ENCODE results near the gene PPP1R12C. TPM values are rescaled to one million over a fixed set of nuclear protein-coding genes. Genes with fewer than 3 reads are reported as not detected.
"Not testable (repeated sequence)": the region's sequence is repeated elsewhere in the genome, so short reads cannot be mapped to it uniquely, and the experiment has no call there.

Gene PPP1R12C
- polyA plus RNA-seq, 2 donors: 77.7 to 100 TPM

DNA sequence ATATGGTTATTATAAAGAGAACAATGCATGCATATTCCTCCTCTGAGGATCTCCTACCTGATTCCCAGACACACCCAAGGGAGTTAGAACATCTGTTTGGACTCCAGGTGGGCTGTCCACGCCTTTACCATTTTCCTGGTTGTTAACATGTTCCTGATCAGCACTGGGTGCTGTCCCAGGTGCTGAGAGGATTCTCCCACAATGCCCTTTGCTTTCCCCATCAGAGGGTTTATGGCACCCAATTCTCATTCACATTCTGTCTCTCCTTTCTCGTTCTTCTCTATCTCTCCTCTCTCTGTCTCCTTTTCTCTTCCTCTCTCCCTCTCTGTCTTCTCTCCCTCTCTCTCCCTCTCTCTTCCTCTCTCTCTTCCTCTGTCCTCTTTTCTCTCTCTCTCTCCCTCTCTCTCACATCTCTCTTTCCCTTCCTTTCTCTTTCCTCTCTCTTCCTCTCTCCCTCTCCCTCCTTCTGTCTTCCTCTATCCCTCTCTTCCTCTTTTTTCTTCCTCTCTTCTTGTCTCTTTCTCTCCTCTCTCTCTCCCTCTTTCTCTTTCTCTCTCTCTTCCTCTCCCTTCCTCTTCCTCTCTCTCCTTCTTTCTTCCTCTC lies 51.2 kb downstream of the PPP1R12C start:
- Histone ChIP-seq H3K36me3 (ENCODE audit: control insufficient read depth in 2 of 2, insufficient read depth in 2 of 2, low read length in 1 of 2) (no peaks in the 10 kb centered on the region), H3K4me1 (ENCODE audit: control insufficient read depth in 2 of 2, insufficient read depth in 2 of 2, low read length in 1 of 2) (peaks cover 0 to 4% of the 10 kb centered on the region in 2 donors), H3K4me3 (ENCODE audit: low read depth in 1 of 2, low read length in 2 of 2) (no peak overlapping the region), H3K27me3 (ENCODE audit: control insufficient read depth in 1 of 2, insufficient read depth in 2 of 2, low read length in 2 of 2) (no peaks in the 10 kb centered on the region), H3K9me3 (ENCODE audit: control insufficient read depth in 2 of 2, insufficient read depth in 1 of 2, low read depth in 1 of 2, low read length in 1 of 2) (no peaks in the 10 kb centered on the region), H3K27ac (ENCODE audit: low read depth in 2 of 2, low read length in 1 of 2) (peak overlapping the region in 1 of 2 donors; percentile 15)
- WGBS, 2 donors: 33% methylated on average over 2 of the region's 2 CpGs

DNA sequence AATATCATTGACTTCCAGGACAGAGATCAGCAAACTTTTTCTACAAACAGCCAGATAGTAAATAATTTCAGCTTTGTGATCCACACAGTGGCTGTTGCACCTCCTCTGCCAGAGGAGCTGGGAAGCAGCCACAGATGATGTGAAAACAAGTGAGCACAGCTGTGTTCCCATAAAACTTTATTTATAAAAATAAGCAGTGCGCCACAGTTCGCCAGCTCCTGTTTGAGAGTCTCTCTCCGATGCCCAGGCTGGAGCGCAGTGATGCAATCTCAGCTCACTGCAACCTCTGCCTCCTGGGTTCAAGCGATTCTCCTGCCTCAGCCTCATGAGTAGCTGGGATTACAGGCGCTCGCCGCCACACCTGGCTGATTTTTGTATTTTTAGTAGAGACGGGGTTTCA lies 51.9 kb downstream of the PPP1R12C start:
- not testable (repeated sequence) for H3K9me3 ChIP-seq (ENCODE audit: control insufficient read depth in 2 of 2, insufficient read depth in 1 of 2, low read depth in 1 of 2, low read length in 1 of 2); H3K4me1 ChIP-seq (ENCODE audit: control insufficient read depth in 2 of 2, insufficient read depth in 2 of 2, low read length in 1 of 2); H3K4me3 ChIP-seq (ENCODE audit: low read depth in 1 of 2, low read length in 2 of 2); H3K36me3 ChIP-seq (ENCODE audit: control insufficient read depth in 2 of 2, insufficient read depth in 2 of 2, low read length in 1 of 2); H3K27me3 ChIP-seq (ENCODE audit: control insufficient read depth in 1 of 2, insufficient read depth in 2 of 2, low read length in 2 of 2)
- WGBS, 2 donors: 80 to 83% methylated on average over 9 of the region's 9 CpGs
- peak overlapping the region in 1 of 2 donors; percentile 24 for H3K27ac ChIP-seq (ENCODE audit: low read depth in 2 of 2, low read length in 1 of 2)

DNA sequence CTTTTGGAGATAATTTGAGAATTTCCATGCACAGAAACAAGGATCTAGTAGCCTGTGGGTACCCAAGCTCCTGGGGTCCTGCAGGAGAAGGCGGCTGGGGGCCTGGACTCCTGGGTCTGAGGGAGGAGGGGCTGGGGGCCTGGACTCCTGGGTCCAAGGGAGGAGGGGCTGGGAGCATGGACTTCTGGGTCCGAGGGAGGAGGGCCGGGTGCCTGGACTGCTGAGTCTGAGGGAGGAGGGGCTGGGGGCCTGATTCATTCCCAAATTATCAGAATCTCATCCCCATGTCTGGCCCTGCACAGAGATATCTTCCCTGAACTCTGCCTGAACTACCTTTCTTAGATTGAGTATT lies 54.0 kb downstream of the PPP1R12C start:
- Histone ChIP-seq H3K4me1 (ENCODE audit: control insufficient read depth in 2 of 2, insufficient read depth in 2 of 2, low read length in 1 of 2) (peaks cover 0 to 2% of the 10 kb centered on the region in 2 donors), H3K36me3 (ENCODE audit: control insufficient read depth in 2 of 2, insufficient read depth in 2 of 2, low read length in 1 of 2) (peaks cover 5% of the 10 kb centered on the region in 2 donors), H3K27ac (ENCODE audit: low read depth in 2 of 2, low read length in 1 of 2) (peak overlapping the region in 1 of 2 donors; percentile 27), H3K27me3 (ENCODE audit: control insufficient read depth in 1 of 2, insufficient read depth in 2 of 2, low read length in 2 of 2) (no peaks in the 10 kb centered on the region), H3K4me3 (ENCODE audit: low read depth in 1 of 2, low read length in 2 of 2) (peak overlapping the region in 1 of 2 donors; percentile 82), H3K9me3 (ENCODE audit: control insufficient read depth in 2 of 2, insufficient read depth in 1 of 2, low read depth in 1 of 2, low read length in 1 of 2) (no peaks in the 10 kb centered on the region)
- 63 to 75% methylated on average over 3 of the region's 3 CpGs for WGBS, 2 donors

DNA sequence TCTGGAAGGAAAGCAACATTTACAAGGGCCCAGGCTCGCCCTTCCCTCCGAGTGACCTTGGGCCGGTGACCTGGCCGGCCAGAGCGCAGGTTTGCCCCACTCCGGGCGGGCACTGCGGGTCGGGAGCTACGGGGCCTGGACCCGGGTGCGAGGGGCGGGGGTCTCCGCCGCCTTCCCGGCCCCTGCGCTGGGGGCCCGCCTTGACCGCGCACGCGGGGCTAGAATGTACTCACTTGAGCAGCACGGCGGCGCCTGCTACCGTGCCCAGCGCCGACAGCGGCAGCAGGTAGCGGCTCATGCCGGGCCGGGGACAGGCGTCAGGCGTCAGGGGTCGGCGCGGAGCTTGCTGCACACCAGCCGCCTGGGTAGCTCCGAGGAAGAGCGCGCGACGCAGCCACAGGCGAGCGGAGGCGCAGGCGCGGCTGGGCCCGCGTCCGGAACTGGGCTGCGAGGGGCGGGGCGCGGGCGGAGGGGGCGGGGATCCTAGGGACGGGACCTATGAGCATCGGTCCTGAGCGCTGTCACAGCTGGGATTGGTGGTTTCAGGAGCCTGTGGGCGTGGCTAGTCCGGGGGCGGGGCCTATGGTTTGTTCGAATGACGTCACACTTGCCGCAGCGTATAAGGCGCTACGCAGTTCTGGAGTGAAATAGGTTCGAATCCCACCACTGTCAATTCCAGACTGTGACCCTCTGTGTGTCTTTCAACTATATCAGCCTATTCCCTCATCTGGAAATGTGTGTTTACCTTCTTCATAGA lies 54.5 kb downstream of the PPP1R12C start, which contains the start of gene RDH13:
Gene RDH13 (minus strand): TSS at position 414 of the 757 bp plus-strand sequence. CDS start 116 bp downstream, at position 298.
- Histone ChIP-seq H3K4me1 (ENCODE audit: control insufficient read depth in 2 of 2, insufficient read depth in 2 of 2, low read length in 1 of 2) (peaks cover 0 to 2% of the 10 kb centered on the region in 2 donors), H3K27me3 (ENCODE audit: control insufficient read depth in 1 of 2, insufficient read depth in 2 of 2, low read length in 2 of 2) (no peaks in the 10 kb centered on the region), H3K9me3 (ENCODE audit: control insufficient read depth in 2 of 2, insufficient read depth in 1 of 2, low read depth in 1 of 2, low read length in 1 of 2) (no peaks in the 10 kb centered on the region), H3K36me3 (ENCODE audit: control insufficient read depth in 2 of 2, insufficient read depth in 2 of 2, low read length in 1 of 2) (peaks cover 5 to 7% of the 10 kb centered on the region in 2 donors), H3K27ac (ENCODE audit: low read depth in 2 of 2, low read length in 1 of 2) (peak within 1 kb of the TSS; percentile 58 to 65), H3K4me3 (ENCODE audit: low read depth in 1 of 2, low read length in 2 of 2) (peak within 1 kb of the TSS; percentile 76 to 82)
- WGBS, 2 donors: 2% methylated on average over 70 of the region's 70 CpGs

DNA sequence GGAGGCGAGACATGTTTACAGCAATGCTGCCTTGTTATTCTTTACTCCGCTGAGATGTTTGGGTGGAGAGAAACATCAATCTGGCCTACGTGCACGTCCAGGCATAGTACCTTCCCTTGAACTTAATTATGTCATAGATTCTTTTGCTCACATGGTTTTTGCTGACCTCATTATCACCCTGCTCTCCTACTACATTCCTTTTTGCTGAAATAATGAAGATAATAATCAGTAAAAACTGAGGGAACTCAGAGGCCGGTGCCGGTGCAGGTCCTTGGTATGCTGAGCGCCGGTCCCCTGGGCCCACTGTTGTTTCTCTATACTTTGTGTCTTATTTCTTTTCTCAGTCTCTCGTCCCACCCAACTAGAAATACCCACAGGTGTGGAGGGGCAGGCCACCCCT lies 57.1 kb downstream of the PPP1R12C start:
- not testable (repeated sequence) for H3K27ac ChIP-seq (ENCODE audit: low read depth in 2 of 2, low read length in 1 of 2)

DNA sequence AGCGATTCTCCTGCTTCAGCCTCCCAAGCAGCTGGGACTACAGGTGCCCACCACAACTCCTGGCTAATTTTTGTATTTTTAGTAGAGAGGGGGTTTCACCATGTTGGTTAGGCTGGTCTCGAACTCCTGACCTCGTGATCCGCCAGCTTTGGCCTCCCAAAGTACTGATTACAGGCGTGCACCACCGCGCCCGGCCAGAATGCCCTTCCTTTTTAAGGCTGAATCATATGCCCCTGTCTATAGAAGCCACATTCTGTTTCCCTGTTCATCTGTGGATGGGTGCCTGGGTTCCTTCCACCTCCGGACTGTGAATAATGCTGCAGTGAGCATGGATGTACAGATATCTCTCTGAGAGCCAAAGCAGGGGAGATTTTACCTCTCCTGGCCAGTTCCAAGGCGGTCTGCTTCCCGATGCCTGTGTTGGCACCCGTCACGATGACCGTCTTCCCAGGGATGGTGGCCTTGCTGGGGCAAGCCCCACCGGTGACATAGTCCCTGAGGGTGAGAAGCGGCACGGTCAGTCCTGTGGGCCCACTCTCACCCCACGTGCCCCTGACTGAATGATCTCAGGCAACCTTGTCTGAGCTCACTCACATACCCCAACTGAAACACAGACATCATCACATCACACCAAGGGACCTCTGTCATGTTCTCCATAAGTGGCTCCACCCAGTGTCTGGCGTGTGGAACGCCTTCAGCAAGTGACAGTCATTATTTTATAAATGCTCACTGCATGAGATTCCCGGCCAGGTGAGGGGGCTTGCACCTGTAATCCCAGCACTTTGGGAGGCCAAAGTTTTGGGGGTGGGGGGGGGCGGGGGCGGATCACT lies 58.4 kb downstream of the PPP1R12C start:
- Histone ChIP-seq H3K4me1 (ENCODE audit: control insufficient read depth in 2 of 2, insufficient read depth in 2 of 2, low read length in 1 of 2) (peaks cover 0 to 2% of the 10 kb centered on the region in 2 donors), H3K27ac (ENCODE audit: low read depth in 2 of 2, low read length in 1 of 2) (no peak overlapping the region), H3K27me3 (ENCODE audit: control insufficient read depth in 1 of 2, insufficient read depth in 2 of 2, low read length in 2 of 2) (no peaks in the 10 kb centered on the region), H3K9me3 (ENCODE audit: control insufficient read depth in 2 of 2, insufficient read depth in 1 of 2, low read depth in 1 of 2, low read length in 1 of 2) (no peaks in the 10 kb centered on the region), H3K36me3 (ENCODE audit: control insufficient read depth in 2 of 2, insufficient read depth in 2 of 2, low read length in 1 of 2) (peaks cover 7 to 22% of the 10 kb centered on the region in 2 donors), H3K4me3 (ENCODE audit: low read depth in 1 of 2, low read length in 2 of 2) (no peak overlapping the region)
- WGBS, 2 donors: 94 to 95% methylated on average over 23 of the region's 23 CpGs

More for the DNA sequence above, 57.1 kb downstream of the PPP1R12C start:
- 76 to 85% methylated on average over 9 of the region's 9 CpGs for WGBS, 2 donors
- not testable (repeated sequence) for H3K27me3 ChIP-seq (ENCODE audit: control insufficient read depth in 1 of 2, insufficient read depth in 2 of 2, low read length in 2 of 2); H3K4me1 ChIP-seq (ENCODE audit: control insufficient read depth in 2 of 2, insufficient read depth in 2 of 2, low read length in 1 of 2); H3K4me3 ChIP-seq (ENCODE audit: low read depth in 1 of 2, low read length in 2 of 2); H3K9me3 ChIP-seq (ENCODE audit: control insufficient read depth in 2 of 2, insufficient read depth in 1 of 2, low read depth in 1 of 2, low read length in 1 of 2)
- H3K36me3 ChIP-seq (ENCODE audit: control insufficient read depth in 2 of 2, insufficient read depth in 2 of 2, low read length in 1 of 2): peaks cover 5 to 21% of the 10 kb centered on the region in 2 donors

DNA sequence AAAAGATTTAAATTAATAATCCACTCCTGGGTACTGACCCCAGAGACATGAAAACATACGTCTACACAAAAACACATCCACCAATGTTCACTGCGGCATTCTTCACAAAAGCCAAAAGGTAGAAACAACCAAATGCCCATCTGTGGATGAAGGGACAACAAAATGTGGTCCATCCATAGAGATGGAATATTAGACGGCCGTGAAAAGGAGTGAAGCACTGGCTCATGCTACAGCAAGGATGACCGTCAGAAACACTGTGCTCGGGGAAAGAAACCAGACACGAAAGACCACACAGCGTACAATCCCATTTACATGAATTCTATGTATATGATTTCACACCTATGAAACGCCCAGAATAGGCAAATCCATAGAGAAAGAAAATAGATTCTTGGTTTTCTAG lies 60.6 kb downstream of the PPP1R12C start:
- no peak overlapping the region for H3K27ac ChIP-seq (ENCODE audit: low read depth in 2 of 2, low read length in 1 of 2)
- no peaks in the 10 kb centered on the region for H3K27me3 ChIP-seq (ENCODE audit: control insufficient read depth in 1 of 2, insufficient read depth in 2 of 2, low read length in 2 of 2)
- H3K4me1 ChIP-seq (ENCODE audit: control insufficient read depth in 2 of 2, insufficient read depth in 2 of 2, low read length in 1 of 2): no peaks in the 10 kb centered on the region
- 98% methylated on average over 9 of the region's 9 CpGs for WGBS, 2 donors
- no peaks in the 10 kb centered on the region for H3K9me3 ChIP-seq (ENCODE audit: control insufficient read depth in 2 of 2, insufficient read depth in 1 of 2, low read depth in 1 of 2, low read length in 1 of 2)
- H3K36me3 ChIP-seq (ENCODE audit: control insufficient read depth in 2 of 2, insufficient read depth in 2 of 2, low read length in 1 of 2): peaks cover 13 to 30% of the 10 kb centered on the region in 2 donors
- no peak overlapping the region for H3K4me3 ChIP-seq (ENCODE audit: low read depth in 1 of 2, low read length in 2 of 2)

DNA sequence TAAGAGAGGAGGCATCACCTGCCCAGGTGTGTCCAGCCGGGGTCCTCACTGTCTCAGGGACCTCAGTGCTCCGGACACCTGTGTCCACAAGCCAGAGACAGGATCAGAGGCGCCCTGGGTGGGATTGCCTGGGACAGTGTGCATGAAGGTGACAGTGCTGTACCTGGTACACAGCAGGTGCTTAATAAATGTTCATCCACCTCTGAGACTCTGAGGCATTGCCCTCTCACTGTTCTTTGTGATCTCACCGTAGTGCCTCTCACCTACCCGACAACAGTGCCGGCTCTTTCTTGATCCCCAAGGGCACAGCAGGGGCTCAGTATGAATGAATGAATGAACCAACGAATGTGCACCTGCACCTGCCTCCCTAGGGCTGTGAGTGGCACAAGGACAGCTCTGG lies 63.7 kb downstream of the PPP1R12C start:
- 83 to 94% methylated on average over 7 of the region's 7 CpGs for WGBS, 2 donors
- peaks cover 0 to 2% of the 10 kb centered on the region in 2 donors for H3K9me3 ChIP-seq (ENCODE audit: control insufficient read depth in 2 of 2, insufficient read depth in 1 of 2, low read depth in 1 of 2, low read length in 1 of 2)
- peaks cover 13 to 37% of the 10 kb centered on the region in 2 donors for H3K36me3 ChIP-seq (ENCODE audit: control insufficient read depth in 2 of 2, insufficient read depth in 2 of 2, low read length in 1 of 2)
- no peak overlapping the region for H3K4me3 ChIP-seq (ENCODE audit: low read depth in 1 of 2, low read length in 2 of 2)
- no peaks in the 10 kb centered on the region for H3K27me3 ChIP-seq (ENCODE audit: control insufficient read depth in 1 of 2, insufficient read depth in 2 of 2, low read length in 2 of 2)
- H3K27ac ChIP-seq (ENCODE audit: low read depth in 2 of 2, low read length in 1 of 2): no peak overlapping the region
- H3K4me1 ChIP-seq (ENCODE audit: control insufficient read depth in 2 of 2, insufficient read depth in 2 of 2, low read length in 1 of 2): no peaks in the 10 kb centered on the region

DNA sequence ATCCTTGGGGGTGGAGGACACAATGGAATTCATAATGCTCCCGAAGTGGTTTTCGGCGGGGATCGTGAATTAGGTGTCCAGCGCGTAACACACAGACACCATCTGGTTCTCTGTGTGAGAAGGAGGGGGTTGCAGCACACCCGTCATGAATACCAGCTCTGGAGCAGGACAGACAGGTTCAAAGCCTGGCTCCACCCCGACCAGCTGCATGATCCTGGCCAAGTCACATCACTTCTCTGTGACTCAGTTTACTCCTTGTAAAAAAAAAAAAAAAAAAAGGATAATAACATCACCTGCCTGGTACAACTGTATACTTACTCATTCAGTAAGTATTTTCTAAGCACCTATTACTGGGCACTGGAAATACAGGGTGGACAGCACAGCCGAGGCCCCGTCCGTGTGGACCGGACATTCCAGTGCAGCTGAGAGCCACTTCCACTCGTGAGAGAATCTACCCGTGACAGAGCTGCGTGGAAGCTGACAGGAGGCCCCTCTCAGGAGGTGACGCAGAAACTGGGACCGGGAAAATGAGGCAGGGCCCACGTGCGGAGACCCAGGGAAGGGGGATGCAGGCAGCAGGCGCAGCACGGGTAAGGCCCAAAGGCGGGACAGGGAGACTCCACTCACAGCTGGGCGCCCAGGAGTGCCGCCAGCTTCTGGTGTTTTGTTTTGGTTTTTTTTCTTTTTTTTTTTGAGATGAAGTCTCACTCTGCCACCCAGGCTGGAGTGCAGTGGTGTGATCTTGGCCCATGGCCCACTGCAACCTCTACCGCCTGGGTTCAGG lies 66.5 kb downstream of the PPP1R12C start:
- Histone ChIP-seq H3K4me3 (ENCODE audit: low read depth in 1 of 2, low read length in 2 of 2) (no peak overlapping the region), H3K36me3 (ENCODE audit: control insufficient read depth in 2 of 2, insufficient read depth in 2 of 2, low read length in 1 of 2) (peaks cover 12 to 52% of the 10 kb centered on the region in 2 donors), H3K27me3 (ENCODE audit: control insufficient read depth in 1 of 2, insufficient read depth in 2 of 2, low read length in 2 of 2) (no peaks in the 10 kb centered on the region), H3K4me1 (ENCODE audit: control insufficient read depth in 2 of 2, insufficient read depth in 2 of 2, low read length in 1 of 2) (no peaks in the 10 kb centered on the region), H3K9me3 (ENCODE audit: control insufficient read depth in 2 of 2, insufficient read depth in 1 of 2, low read depth in 1 of 2, low read length in 1 of 2) (peaks cover 0 to 5% of the 10 kb centered on the region in 2 donors), H3K27ac (ENCODE audit: low read depth in 2 of 2, low read length in 1 of 2) (peak overlapping the region; percentile 25 to 75)
- 89 to 94% methylated on average over 25 of the region's 25 CpGs for WGBS, 2 donors
